ENCODE results near the gene GRXCR1.
A peak's percentile ranks its signal among the peaks of the same experiment; 100 is the strongest.

The GRXCR1 gene

DNA sequence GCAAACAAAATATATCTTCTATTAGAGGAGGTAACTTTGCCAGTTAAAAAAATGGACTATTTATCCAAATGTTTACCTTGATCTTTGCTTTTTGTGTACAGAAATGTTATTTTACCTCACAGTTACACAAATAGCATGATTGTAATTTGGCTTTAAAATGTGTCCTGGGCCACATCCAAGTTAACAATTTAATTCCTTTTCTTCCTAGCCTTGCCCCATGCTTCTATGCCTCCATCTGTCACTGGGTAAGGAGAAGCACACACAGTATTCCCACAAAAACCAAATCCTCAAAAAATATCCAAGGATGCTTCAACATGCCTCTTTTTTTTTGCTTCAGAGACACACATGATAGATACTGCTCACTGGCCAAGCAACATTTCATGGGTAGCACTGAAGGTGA, 30.9 kb downstream of the GRXCR1 start:
- no peak overlapping the region for H3K4me3 ChIP-seq (ENCODE audit: low read length)
- DNase-seq (ENCODE audit: low read depth, low spot score): no peak

- H3K4me3 ChIP-seq (ENCODE audit: low read length): no peak overlapping the region
- no peak for DNase-seq (ENCODE audit: low read depth, low spot score)
These were observed 33.4 kb downstream of the GRXCR1 start for GRCh38 chr4:42925921-42926320.

DNA sequence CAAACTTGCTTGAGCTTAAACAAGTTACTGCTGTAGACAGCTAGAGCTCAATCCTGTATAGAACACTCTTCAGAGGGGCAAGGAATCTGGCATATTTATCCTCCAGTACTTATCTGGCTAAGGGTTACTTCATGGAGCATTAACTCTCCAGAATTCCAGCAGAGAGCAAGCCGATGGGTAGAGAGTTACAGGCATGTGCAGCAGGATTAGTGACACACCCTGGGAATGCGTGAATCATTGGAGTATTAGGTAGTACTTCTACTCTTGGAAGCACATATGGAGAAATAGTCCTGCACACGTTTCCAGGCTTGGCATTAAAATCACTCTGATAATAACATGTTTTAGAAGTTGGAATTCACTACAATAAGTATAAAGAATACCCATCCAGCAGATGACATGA, 35.4 kb downstream of the GRXCR1 start:
- H3K4me3 ChIP-seq (ENCODE audit: low read length): no peak overlapping the region
- no peak for DNase-seq (ENCODE audit: low read depth, low spot score)

GRCh38 chr4:42928582-42928981, 36.1 kb downstream of the GRXCR1 start:
- DNase-seq (ENCODE audit: low read depth, low spot score): no peak
- H3K4me3 ChIP-seq (ENCODE audit: low read length): no peak overlapping the region

DNA sequence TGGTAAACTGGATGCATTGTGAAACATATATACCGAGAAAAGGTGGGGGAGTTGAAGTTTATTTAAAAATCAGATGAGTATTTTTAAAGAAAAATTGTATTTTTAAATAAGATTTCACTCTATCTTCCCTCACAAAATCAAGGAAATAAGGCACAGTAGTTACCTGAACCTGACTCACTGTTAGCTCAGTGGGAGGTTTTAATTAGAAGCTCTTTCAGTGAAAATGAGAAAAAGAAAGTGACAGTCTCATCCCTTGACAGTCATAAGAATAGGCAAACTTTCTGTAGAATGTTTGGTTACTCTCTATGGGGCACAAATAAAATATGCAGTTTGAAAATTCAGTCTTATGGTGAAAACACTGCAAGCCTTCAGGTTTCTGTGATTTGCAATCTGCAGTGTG, 49.7 kb downstream of the GRXCR1 start:
- no peak overlapping the region for H3K4me3 ChIP-seq (ENCODE audit: low read length)
- no peak for DNase-seq (ENCODE audit: low read depth, low spot score)

- DNase-seq (ENCODE audit: low read depth, low spot score): no peak
- no peak overlapping the region for H3K4me3 ChIP-seq (ENCODE audit: low read length)
These were observed 53.4 kb downstream of the GRXCR1 start for GRCh38 chr4:42945874-42946273.

DNA sequence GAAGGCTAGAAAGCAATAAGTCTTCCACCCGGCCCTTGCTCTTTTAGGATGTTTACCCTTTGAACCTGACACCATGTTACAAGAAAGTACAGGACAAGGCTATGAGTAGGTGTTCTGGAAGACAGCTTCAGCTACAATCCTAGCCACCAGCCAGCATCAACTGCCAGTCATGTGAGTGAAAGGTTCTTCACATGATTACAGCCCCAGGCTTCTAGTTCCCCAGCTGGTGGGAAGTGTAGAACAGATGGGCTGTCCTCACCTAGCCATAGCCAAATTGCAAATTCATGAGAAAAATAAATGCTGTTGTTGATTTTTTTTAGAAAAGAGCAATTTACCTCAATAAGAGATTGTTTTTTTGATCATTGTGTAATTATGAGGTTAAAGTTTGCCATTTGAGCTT, 60.8 kb downstream of the GRXCR1 start:
- no peak overlapping the region for H3K4me3 ChIP-seq (ENCODE audit: low read length)
- no peak for DNase-seq (ENCODE audit: low read depth, low spot score)

DNA sequence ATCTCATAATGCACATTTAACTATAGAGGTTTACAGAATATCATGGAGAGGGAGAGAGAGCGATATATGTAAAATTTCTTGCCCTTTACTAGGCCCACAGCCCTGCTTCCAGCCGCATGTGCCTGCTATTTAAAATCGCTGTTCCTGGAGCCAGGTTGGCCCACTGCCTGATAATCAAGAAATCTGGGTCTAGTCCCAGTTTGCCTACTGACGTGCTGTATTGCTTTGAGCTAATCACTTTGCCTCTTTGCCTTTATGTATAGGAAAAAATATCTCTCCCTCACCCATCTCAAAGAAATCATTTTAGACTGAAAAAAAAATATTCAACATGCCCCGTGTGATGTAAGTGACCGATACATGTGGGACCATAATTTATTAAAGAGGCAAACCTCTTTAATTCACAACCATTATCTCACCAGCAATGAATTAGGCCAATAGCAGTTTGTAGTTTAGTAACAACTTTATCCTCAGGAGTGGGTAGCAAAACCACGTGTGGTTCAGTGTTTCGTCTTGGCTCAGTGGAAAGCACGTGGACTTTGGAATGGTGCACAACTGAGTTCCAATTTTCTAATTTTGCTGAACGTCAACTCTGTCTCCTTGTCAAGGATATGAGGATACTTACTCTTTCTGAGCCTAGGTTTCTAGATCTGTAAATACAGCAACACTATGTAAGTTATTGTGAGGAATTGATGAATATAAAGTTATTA, 62.6 kb downstream of the GRXCR1 start:
- no peak overlapping the region for H3K4me3 ChIP-seq (ENCODE audit: low read length)
- DNase-seq (ENCODE audit: low read depth, low spot score): no peak

- DNase-seq (ENCODE audit: low read depth, low spot score): no peak
These were observed 63.4 kb downstream of the GRXCR1 start for GRCh38 chr4:42955746-42956505.

DNA sequence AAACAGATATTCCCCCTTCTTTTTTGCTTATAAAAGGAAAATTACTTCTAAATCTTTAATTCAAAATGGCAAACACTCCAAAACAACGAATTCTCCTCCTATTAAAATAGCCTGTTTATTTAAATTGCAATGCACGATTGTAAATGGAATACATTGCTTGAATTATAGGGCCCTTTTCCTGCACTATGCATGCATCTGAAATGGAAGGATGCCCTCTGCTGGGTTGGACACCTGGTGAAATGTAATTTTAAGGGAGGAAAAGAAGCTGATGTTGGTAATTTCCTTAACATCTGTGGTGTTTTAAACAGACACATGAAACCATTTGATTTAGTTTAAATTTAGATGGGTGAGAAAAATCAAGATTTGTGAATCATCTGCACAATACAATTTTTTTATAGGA, 72.8 kb downstream of the GRXCR1 start:
- no peak overlapping the region for H3K4me3 ChIP-seq (ENCODE audit: low read length)
- no peak for DNase-seq (ENCODE audit: low read depth, low spot score)

More at GRCh38 chr4:42955746-42956505, 63.4 kb downstream of the GRXCR1 start:
- no peak overlapping the region for H3K4me3 ChIP-seq (ENCODE audit: low read length)

DNA sequence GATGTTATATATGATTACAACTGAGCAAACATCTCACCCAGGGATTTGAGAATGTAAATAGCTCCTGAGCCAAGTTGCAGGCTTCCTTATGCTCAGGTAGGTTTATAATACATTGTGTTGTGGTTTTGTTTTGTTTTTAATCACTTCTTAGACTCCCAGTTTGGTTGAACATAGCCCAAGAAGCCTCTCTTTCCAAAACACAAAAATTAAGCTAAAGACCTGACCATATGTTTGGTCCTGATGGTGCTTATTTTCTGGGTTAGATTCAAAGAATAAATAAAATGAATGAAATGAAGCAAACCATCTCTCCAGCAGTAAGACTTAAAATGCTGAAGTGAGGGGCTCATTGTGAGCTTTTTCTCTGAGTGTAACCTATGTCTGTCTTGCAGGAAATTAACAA, 93.5 kb downstream of the GRXCR1 start:
- H3K4me3 ChIP-seq (ENCODE audit: low read length): no peak overlapping the region
- DNase-seq (ENCODE audit: low read depth, low spot score): no peak

- peak; percentile 30 for DNase-seq (ENCODE audit: low read depth, low spot score)
- H3K4me3 ChIP-seq (ENCODE audit: low read length): no peak overlapping the region
These were observed 102.9 kb downstream of the GRXCR1 start for GRCh38 chr4:42995343-42995944.

DNA sequence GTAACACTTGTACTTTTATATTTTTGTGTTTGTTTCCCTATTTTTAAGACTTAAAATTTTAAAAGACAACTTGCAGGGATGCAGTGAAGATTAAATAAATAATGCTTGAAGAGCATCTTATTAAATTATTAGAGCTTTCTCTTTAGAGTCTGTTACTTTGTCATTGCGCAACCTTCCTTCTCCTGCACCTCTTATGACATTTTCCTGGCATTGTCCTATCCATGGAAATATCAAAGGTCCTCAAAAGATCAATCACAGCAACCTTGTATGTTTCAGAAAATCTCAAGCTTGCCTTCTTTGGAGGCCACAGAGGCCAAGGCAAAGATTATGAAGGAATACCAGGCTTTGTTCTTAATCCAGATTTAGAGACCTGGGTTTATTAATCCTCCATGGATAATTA, 116.3 kb downstream of the GRXCR1 start:
- no peak overlapping the region for H3K4me3 ChIP-seq (ENCODE audit: low read length)
- no peak for DNase-seq (ENCODE audit: low read depth, low spot score)

GRCh38 chr4:43014256-43014655, 121.7 kb downstream of the GRXCR1 start:
- no peak for DNase-seq (ENCODE audit: low read depth, low spot score)

GRCh38 chr4:43041632-43042031, 149.1 kb downstream of the GRXCR1 start:
- DNase-seq (ENCODE audit: low read depth, low spot score): no peak
- no peak overlapping the region for H3K4me3 ChIP-seq (ENCODE audit: low read length)

More at GRCh38 chr4:43014256-43014655, 121.7 kb downstream of the GRXCR1 start:
- no peak overlapping the region for H3K4me3 ChIP-seq (ENCODE audit: low read length)

- H3K4me3 ChIP-seq (ENCODE audit: low read length): no peak overlapping the region
- DNase-seq (ENCODE audit: low read depth, low spot score): no peak
These were observed 154.5 kb downstream of the GRXCR1 start for GRCh38 chr4:43047058-43047457.

DNA sequence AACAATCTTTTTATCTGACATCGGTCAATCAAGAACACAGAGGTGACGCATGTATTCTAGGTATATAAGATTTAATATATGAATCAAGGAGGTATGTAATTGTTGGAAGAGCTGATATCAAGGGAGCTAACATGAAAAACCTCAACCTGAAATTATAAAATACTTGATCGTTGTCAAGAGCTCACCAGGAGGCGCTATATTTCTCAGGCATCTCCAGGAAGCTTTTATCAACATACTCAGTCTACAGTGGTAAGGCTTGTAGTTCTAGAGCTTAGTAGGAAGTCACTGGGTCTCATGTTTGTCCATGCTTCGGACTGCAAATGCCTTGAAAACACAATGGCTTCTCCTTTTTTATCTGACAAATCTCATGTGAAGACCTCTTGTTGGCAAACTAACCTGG, 156.1 kb downstream of the GRXCR1 start:
- no peak overlapping the region for H3K4me3 ChIP-seq (ENCODE audit: low read length)
- peak; percentile 6 for DNase-seq (ENCODE audit: low read depth, low spot score)

DNA sequence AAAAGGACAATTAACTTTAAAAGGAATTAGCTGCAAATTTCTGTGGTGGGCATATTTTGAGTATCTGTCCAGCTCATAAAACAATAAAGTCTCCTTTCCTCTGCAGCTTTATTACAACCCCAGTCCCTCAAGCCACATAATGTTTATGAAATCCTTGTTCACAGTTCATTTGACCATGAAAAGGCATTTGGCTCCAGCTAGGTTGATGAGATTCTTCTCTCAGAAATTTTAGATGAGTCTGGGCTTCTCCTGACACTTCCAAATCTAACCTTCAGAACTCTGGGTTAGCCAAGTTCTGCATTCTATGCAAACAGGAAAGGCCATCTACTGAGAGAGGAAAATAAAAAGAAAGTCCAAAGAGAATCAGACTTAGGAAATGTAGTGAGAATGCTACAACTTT, 156.8 kb downstream of the GRXCR1 start:
- no peak overlapping the region for H3K4me3 ChIP-seq (ENCODE audit: low read length)
- no peak for DNase-seq (ENCODE audit: low read depth, low spot score)

DNA sequence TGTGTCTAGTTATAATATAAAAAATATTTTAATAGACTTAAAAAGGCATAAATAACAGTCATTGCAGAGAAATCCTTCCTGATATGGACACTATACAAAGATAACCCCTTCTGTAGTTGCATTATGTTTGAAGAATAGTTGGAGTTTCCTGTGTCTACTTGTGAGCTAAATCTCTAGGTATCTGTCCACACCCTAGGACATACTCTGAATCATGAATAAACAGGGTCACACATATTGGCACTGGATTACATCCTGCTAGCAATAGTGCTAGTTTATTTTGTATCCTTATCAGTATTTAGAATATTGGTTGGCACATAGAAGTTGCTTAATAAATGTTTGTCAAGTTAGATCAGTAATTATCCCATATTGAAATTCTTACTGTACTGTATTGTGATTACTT, 173.9 kb downstream of the GRXCR1 start:
- no peak for DNase-seq (ENCODE audit: low read depth, low spot score)
- no peak overlapping the region for H3K4me3 ChIP-seq (ENCODE audit: low read length)

DNA sequence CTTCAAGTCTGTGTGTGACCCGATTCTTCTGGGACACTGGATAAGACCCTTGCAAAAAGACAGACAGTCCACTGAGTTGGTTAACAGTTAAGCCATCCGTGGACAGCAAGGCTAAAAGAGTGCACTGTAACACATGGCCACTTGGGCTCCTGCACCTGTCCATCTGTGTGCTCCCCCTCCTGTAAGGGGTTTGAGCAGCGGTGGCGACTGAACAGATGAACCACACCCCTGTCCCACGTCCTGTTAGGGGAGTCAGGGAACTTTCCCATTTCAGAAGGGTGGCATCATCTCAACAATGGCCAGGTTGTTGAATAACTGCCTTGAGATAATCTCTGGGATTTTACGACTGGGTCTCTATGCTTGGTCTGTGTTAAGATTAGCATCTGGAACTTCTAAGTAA, 178.6 kb downstream of the GRXCR1 start:
- H3K4me3 ChIP-seq (ENCODE audit: low read length): no peak overlapping the region
- no peak for DNase-seq (ENCODE audit: low read depth, low spot score)

Data from Jurkat, Clone E6-1 (cell line).